GM13977 (cell line): ENCODE measurements around the gene PDE4D.

Experiments used
- DNase-seq: peaks from one replicate; pipeline ENCODE4 v3.0.0; 2012; ENCODE audit warnings: low spot score
- in situ Hi-C: fragments of 300-500 bp; cut with MboI; formaldehyde crosslinking; loops from one replicate; pipeline ENCODE4 v1.12.0; 2022; ENCODE audit warnings: low sequenced_read_pairs, low pct_unique_long_range_greater_than_20kb, mixed read lengths, inconsistent platforms; ENCODE audit not compliant: unreplicated experiment
- TF ChIP-seq, protein P1 (sequence below): IDR thresholded peaks from 2 replicates; pipeline ENCODE4 v1.5.1; 2012; ENCODE audit warnings: mild to moderate bottlenecking, control low read depth; ENCODE audit not compliant: insufficient read depth; ENCODE audit errors: extremely low read depth, missing control alignments

Gene PDE4D

DNA sequence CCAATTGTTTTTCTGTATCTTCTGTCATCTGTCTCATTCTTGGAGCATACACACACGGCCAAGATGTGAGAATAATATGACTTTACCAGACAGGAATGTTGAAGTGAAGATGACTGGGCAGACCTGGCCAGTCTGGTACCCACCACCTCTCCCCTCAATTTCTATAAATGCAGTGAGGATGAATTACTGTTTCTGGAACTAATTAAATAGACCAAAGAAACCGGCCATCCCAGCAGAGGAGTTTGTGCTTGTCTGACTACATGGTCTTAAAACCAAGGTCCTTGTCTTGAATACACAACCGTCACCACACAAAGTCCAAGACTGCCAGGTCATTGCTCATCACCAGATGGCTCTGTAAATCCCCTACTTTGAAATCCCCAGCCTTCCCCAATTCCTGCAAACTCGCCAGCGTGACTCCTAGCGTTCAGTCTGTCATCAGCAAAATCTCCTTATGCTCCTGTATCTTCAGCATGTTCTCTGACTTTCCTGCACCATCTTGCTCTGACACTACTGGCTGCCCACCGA lies 147.2 kb downstream of the PDE4D start:
- in situ Hi-C loops: no loop called here
- no peak for DNase-seq
- TF ChIP-seq, protein P1, sequence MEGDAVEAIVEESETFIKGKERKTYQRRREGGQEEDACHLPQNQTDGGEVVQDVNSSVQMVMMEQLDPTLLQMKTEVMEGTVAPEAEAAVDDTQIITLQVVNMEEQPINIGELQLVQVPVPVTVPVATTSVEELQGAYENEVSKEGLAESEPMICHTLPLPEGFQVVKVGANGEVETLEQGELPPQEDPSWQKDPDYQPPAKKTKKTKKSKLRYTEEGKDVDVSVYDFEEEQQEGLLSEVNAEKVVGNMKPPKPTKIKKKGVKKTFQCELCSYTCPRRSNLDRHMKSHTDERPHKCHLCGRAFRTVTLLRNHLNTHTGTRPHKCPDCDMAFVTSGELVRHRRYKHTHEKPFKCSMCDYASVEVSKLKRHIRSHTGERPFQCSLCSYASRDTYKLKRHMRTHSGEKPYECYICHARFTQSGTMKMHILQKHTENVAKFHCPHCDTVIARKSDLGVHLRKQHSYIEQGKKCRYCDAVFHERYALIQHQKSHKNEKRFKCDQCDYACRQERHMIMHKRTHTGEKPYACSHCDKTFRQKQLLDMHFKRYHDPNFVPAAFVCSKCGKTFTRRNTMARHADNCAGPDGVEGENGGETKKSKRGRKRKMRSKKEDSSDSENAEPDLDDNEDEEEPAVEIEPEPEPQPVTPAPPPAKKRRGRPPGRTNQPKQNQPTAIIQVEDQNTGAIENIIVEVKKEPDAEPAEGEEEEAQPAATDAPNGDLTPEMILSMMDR: no peak

DNA sequence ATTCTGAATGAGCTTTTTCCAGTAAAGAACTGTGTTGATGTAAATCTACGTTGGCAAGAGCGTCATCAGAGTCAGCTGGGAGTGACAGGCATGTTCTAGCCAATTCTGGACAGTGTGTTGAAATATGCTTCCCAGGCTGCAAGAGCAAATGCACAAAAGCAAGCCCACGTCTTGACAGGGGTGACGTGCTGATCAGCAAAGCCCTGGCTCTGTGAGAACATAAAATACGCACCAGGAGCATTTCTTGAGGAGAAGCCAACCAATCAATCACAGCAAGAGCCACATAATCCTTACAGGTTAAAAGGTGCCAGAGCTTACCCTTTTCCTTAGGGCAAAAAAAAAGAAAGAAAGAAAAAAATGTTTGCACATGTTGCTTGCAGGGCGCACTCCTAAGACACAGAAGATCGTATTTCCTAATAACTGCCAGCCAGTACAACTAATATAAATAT lies 148.1 kb downstream of the PDE4D start:
- TF ChIP-seq, protein P1: no peak
- no peak for DNase-seq
- in situ Hi-C loops: no loop called here

DNA sequence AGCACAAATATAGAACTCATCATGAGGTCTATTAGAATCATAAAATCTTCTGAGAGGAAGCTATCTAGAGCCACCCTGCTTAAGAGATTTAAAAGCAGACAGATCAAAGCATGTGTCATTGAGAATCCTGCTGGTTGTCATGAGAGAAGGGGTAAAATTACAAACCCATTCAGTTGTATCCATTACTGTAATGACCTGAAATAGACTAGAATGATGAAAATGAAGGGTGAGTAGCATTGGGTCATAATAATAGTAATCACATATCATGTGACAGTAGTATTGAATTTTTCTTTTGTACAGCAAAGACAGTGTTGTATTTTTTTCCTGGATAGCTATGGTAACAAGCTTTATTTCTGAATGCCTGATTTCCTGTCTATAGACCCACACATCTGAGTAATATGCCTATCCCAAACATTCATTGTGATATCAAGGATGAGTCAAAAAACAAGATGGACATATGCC lies 149.0 kb downstream of the PDE4D start:
- no peak for DNase-seq
- in situ Hi-C loops: no loop called here
- TF ChIP-seq, protein P1: no peak

DNA sequence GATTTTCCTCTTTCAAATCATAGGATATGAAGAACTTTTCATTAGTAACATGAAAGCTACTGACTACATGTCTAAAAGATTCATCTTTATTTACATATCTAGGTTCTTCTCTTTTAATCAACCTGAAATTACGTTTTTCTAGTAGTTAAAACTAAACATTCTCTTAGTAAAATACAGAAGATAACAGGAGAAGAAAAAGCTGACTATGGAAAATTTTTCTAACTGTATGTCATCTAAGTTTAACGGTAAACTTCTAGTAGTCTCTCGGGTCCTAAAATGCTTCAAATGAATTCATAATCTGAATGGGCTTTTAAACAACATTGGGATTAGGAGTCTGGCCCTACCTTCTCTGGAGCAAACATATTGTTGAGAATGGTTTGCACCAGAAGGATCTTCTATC lies 151.9 kb downstream of the PDE4D start:
- DNase-seq: no peak
- TF ChIP-seq, protein P1: no peak
- in situ Hi-C loops: no loop called here

DNA sequence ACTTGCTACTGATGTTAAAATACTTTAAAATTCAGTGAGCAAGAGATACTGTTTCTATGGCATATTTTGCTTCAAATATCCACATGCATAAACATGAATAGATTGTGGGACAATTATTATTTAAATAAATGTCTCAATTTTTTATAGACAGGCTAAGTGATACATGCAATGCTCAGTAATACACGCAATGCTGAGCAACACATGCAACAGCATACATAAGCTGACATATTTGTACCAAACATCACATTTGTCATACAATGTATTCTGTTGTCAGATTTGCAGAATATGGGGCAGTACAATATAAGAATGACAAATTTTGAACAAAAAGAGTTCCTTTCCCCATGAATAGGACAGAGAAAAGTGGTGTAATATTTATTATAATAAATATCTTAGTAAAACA lies 155.5 kb downstream of the PDE4D start:
- DNase-seq: no peak
- TF ChIP-seq, protein P1: no peak
- in situ Hi-C loops: no loop called here

DNA sequence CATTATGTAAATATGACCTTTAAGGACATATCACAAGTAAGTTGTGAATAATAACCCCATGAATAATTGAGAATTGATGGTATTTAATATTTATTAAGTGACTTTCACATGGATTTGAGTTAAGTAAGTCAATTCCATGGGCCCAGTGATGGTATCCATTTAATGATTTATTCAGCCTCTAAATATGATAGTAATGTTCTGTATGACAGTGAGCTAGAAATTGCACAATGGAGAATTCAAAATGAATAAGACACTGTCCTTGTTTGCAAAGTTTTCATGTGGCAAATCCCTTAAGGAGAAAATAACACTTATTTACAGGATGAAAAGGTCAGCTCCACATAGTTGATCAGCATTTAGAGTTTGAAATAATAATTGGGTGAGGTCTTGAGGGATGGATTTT lies 160.7 kb downstream of the PDE4D start:
- TF ChIP-seq, protein P1: no peak
- in situ Hi-C loops: no loop called here
- no peak for DNase-seq
